ENCODE data around the gene ZXDC. TPM values are rescaled to one million over a fixed set of nuclear protein-coding genes. Genes with fewer than 3 reads are reported as not detected.

ZXDC gene
- total and polyA plus RNA-seq, 2 donors (not counting 3 experiments of a cell fraction or from before 2014, with no cell fraction given): 15.2 to 22.6 TPM

DNA sequence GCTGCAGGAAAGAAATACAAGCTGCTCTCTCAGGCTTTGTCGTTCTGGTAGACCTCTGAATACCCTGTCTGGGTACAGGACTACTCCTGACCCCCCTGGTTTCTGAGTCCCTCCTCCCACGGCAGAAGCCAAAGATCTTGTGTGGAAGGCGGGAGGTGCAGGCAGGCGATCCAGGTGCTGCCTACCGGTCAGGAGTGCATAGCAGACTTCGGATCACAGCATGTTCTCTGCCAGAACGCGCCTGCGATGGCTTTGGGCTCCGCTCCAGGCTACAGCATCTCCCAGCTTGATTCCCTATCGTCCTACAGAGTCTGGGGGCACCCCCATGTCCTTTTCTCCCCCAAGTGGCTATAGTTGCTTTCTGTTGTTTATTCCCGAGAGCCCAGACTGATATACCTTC lies 83.4 kb downstream of the ZXDC start:
- POLR2A ChIA-PET: no interaction called here

More for the DNA sequence above, 83.4 kb downstream of the ZXDC start:
- Histone ChIP-seq H3K9me1 (replicated peaks; ENCODE audit: control insufficient read depth, extremely low read depth, insufficient read depth, low read length) (no peaks in the 10 kb centered on the region), H3K9ac (replicated peaks; ENCODE audit: extremely low read depth, insufficient read depth, low read length) (no peak overlapping the region), H3K4me1 (ENCODE audit: control insufficient read depth, extremely low read depth, insufficient read depth, low read length) (no peaks in the 10 kb centered on the region), H3K9me3 (replicated peaks; ENCODE audit: control insufficient read depth, insufficient read depth, low read length) (no peaks in the 10 kb centered on the region), H3K36me3 (ENCODE audit: control insufficient read depth in 2 of 2, extremely low read depth in 1 of 2, insufficient read depth in 2 of 2, low read length in 2 of 2) (no peaks in the 10 kb centered on the region), H4K20me1 (replicated peaks; ENCODE audit: control insufficient read depth, extremely low read depth, insufficient read depth, low read length) (no peaks in the 10 kb centered on the region), H2AFZ (ENCODE audit: low read depth, low read length) (no peak overlapping the region), H3K27ac (ENCODE audit: insufficient read depth, low read depth, low read length) (no peak overlapping the region), H3K4me2 (ENCODE audit: insufficient read depth, low read length) (no peak overlapping the region), H3K4me3 (replicated peaks in 1 of 3; ENCODE audit: insufficient read depth in 1 of 3, low read depth in 1 of 3, low read length in 3 of 3) (no peak overlapping the region), H3K27me3 (ENCODE audit: control insufficient read depth in 2 of 2, insufficient read depth in 2 of 2, low read length in 2 of 2) (peaks cover 22 to 31% of the 10 kb centered on the region in 2 experiments), H3K79me2 (ENCODE audit: control insufficient read depth, insufficient read depth, low read length) (no peaks in the 10 kb centered on the region)
- TF ChIP-seq FOS (IDR thresholded peaks at IDR 0.05; ENCODE audit: borderline replicate concordance, insufficient read depth, low read length) (no peak), JUN (IDR thresholded peaks at IDR 0.05; ENCODE audit: borderline replicate concordance, insufficient read depth, insufficient read length, low read depth) (no peak), POLR2AphosphoS5 (IDR thresholded peaks at IDR 0.05; ENCODE audit: insufficient read depth, low read depth, low read length) (no peak), MYC (IDR thresholded peaks at IDR 0.05; ENCODE audit: low read depth, low read length) (no peak), GATA2 (IDR thresholded peaks at IDR 0.05; ENCODE audit: insufficient read depth, insufficient read length, low read depth, low read length) (no peak), POLR2A (IDR thresholded peaks at IDR 0.05; ENCODE audit: low read depth, low read length) (no peak), EZH2 (IDR thresholded peaks at IDR 0.05; ENCODE audit: borderline replicate concordance, low read depth, low read length, severe bottlenecking) (no peak)
- TF ChIP-seq, protein P1, sequence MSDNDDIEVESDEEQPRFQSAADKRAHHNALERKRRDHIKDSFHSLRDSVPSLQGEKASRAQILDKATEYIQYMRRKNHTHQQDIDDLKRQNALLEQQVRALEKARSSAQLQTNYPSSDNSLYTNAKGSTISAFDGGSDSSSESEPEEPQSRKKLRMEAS (IDR thresholded peaks at IDR 0.05; ENCODE audit: insufficient read depth, insufficient read length): no peak
- TF ChIP-seq, protein P2, sequence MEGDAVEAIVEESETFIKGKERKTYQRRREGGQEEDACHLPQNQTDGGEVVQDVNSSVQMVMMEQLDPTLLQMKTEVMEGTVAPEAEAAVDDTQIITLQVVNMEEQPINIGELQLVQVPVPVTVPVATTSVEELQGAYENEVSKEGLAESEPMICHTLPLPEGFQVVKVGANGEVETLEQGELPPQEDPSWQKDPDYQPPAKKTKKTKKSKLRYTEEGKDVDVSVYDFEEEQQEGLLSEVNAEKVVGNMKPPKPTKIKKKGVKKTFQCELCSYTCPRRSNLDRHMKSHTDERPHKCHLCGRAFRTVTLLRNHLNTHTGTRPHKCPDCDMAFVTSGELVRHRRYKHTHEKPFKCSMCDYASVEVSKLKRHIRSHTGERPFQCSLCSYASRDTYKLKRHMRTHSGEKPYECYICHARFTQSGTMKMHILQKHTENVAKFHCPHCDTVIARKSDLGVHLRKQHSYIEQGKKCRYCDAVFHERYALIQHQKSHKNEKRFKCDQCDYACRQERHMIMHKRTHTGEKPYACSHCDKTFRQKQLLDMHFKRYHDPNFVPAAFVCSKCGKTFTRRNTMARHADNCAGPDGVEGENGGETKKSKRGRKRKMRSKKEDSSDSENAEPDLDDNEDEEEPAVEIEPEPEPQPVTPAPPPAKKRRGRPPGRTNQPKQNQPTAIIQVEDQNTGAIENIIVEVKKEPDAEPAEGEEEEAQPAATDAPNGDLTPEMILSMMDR (IDR thresholded peaks at IDR 0.05; ENCODE audit: extremely low read depth in 1 of 2, insufficient read depth in 1 of 2, low read depth in 1 of 2, low read length in 2 of 2): no peak
- DNase-seq (ENCODE audit: low read depth, low spot score): no peak
- dilution Hi-C loops (cut with MboI; ENCODE audit: extremely low pct_ligation_motif_present, low sequenced_read_pairs): no loop called here
- CTCF ChIA-PET: interaction anchor here (0.8 to 6.4 kb wide), 8 partner anchors 21 to 259 kb away, joined by 3 to 112 read pairs (median 4); partner anchors contain the start of gene KLF15
- no TSS peak for BruUV-seq (replicated peaks)
- intact Hi-C loops (cut with micrococcal nuclease): no loop called here
- no peak for FAIRE-seq

Data from endothelial cell of umbilical vein (primary cell).